Measurements from ENCODE around the gene SLC30A7. TPM values are rescaled to one million over a fixed set of nuclear protein-coding genes. Genes with fewer than 3 reads are reported as not detected.

Gene SLC30A7
- total and polyA plus RNA-seq, 2 of the 13 experiments (the other 11 are each of a cell fraction or from before 2014, with no cell fraction given) = 8.3 to 40.8 TPM

DNA sequence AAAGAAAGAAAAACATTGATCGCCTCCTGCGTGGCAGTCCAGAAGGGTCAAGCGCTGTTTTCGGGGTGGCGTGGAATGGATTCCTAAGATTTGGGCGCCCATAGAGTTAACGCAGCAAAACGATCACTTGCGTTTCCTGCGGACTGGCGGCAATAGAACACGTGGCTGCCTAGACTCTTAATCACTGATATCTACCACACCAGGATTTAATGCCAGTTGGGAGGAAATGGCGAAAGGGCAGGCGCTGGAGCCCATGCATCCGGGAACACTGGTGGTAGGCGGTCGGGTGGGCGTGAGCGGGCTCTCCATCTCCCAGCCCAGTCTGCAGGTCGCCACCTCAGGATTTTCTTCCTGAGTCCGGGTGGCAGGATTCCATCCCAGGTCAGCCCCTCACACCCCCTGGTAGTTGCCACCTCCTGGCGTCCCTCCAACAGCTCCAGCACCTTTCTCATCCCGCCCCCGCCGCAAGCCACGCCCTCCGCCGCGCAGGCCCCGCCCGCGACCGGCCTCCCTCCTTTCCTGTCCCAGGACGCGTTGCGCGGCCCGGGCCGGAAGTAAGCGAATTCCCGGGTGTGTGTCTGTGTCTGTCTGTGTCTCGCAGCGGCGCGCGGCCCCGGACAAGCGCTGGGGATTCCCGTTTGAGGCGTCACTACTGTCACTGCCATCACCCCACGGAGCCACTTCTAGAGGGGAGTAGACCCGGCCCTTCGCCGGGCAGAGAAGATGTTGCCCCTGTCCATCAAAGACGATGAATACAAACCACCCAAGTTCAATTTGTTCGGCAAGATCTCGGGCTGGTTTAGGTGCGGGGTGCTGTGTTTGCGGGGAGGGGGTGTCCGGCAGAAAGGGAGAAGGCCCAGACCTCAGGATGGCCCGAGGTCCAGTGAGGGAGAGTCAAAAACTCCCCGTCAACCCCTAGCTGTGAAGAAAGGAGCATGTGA is at the start of gene SLC30A7 (continued):
- no peak for TF ChIP-seq RERE (CRISPR knock-in tag; IDR thresholded peaks at IDR 0.05; ENCODE audit: low read depth)
- TF ChIP-seq ESRRA (CRISPR knock-in tag; IDR thresholded peaks at IDR 0.05; ENCODE audit: low read depth) = no peak
- no peak for TF ChIP-seq SP140L (CRISPR knock-in tag; IDR thresholded peaks at IDR 0.05; ENCODE audit: borderline replicate concordance)
- TF ChIP-seq MEF2D (CRISPR knock-in tag; IDR thresholded peaks at IDR 0.05) = no peak
- TF ChIP-seq SRSF4 (IDR thresholded peaks at IDR 0.05; ENCODE audit: low read depth, low read length, poor library complexity, severe bottlenecking) = no peak
- TF ChIP-seq GZF1 (CRISPR knock-in tag; IDR thresholded peaks at IDR 0.05) = no peak
- TF ChIP-seq FOXO1 (CRISPR knock-in tag; IDR thresholded peaks at IDR 0.05) = no peak
- no peak for TF ChIP-seq STAT5B (CRISPR knock-in tag; IDR thresholded peaks at IDR 0.05)
- TF ChIP-seq SMYD3 (CRISPR knock-in tag; IDR thresholded peaks at IDR 0.05) = no peak
- TF ChIP-seq ZBTB40 (IDR thresholded peaks at IDR 0.05) = no peak
- TF ChIP-seq ZBTB40 (CRISPR knock-in tag; IDR thresholded peaks at IDR 0.05) = no peak
